SK-N-SH (cell line): ENCODE data around the gene GALR3. TPM values are rescaled to one million over a fixed set of nuclear protein-coding genes. Genes with fewer than 3 reads are reported as not detected.
A peak's percentile ranks its signal among the peaks of the same experiment; 100 is the strongest.

Source experiments
- CHD2 ChIP-seq: fragments of 150-350 bp; IDR thresholded peaks from 2 replicates; pipeline ENCODE4 v1.6.1; 2018; ENCODE audit warnings: low read length; ENCODE audit not compliant: partially characterized antibody
- FOSL2 ChIP-seq: IDR thresholded peaks from 2 replicates; pipeline ENCODE4 v1.4.0; 2012; ENCODE audit warnings: low read depth, mild to moderate bottlenecking, moderate library complexity, borderline replicate concordance
- FOXJ3 ChIP-seq: sonication (generic); formaldehyde crosslinking; IDR thresholded peaks from 2 replicates; pipeline ENCODE4 v1.5.1; 2020; ENCODE audit warnings: mild to moderate bottlenecking, missing genetic modification reagents
- MXI1 ChIP-seq: IDR thresholded peaks from 2 replicates; pipeline ENCODE4 v1.6.1; 2012; ENCODE audit warnings: mild to moderate bottlenecking, low read depth, low read length, improper control_type of control experiment
- NRF1 ChIP-seq: IDR thresholded peaks from 2 replicates; pipeline ENCODE4 v1.6.1; 2012; ENCODE audit warnings: low read depth, mild to moderate bottlenecking, low read length
- RCOR1 ChIP-seq: fragments of 150-350 bp; IDR thresholded peaks from 2 replicates; pipeline ENCODE4 v1.6.1; 2017; ENCODE audit warnings: antibody characterized with exemption, low read length
- TCF12 ChIP-seq: IDR thresholded peaks from 2 replicates; pipeline ENCODE4 v1.4.0; 2012
- TEAD4 ChIP-seq: IDR thresholded peaks from 2 replicates; pipeline ENCODE4 v1.4.0; 2012; ENCODE audit warnings: mild to moderate bottlenecking, borderline replicate concordance; ENCODE audit not compliant: insufficient read depth
- USF1 ChIP-seq: IDR thresholded peaks from 2 replicates; pipeline ENCODE4 v1.4.0; 2012; ENCODE audit warnings: low read depth, borderline replicate concordance
- ZBTB33 ChIP-seq: IDR thresholded peaks from 2 replicates; pipeline ENCODE4 v1.4.0; 2012; ENCODE audit warnings: low read depth, borderline replicate concordance
- polyA plus RNA-seq, 3 experiments: library from polyadenylated mRNA; depleted of rRNA; stranded (reverse); fragments of >200 nt; gene quantifications; 2 replicates each; pipeline ENCODE4 v1.2.3, GENCODE V29; 2012
- TF ChIP-seq, protein P1 (sequence below): IDR thresholded peaks from 2 replicates; pipeline ENCODE4 v1.4.0; 2012; ENCODE audit warnings: low read depth
- TF ChIP-seq, protein P2 (sequence below): IDR thresholded peaks from 2 replicates; pipeline ENCODE4 v1.6.1; 2012; ENCODE audit warnings: mild to moderate bottlenecking, low read depth, low read length, moderate library complexity

Gene GALR3
- polyA plus RNA-seq, 1 of the 3 experiments (the other 2 are of a cell fraction): not detected

- TF ChIP-seq ZBTB33: no peak
- TF ChIP-seq FOXJ3 (CRISPR knock-in tag): no peak
- TF ChIP-seq, protein P1, sequence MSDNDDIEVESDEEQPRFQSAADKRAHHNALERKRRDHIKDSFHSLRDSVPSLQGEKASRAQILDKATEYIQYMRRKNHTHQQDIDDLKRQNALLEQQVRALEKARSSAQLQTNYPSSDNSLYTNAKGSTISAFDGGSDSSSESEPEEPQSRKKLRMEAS: peak; percentile 83; the same call in 1 of the 2 replicates
- peak; percentile 65 for TF ChIP-seq NRF1
- TF ChIP-seq CHD2: peak; percentile 46
- TF ChIP-seq, protein P2, sequence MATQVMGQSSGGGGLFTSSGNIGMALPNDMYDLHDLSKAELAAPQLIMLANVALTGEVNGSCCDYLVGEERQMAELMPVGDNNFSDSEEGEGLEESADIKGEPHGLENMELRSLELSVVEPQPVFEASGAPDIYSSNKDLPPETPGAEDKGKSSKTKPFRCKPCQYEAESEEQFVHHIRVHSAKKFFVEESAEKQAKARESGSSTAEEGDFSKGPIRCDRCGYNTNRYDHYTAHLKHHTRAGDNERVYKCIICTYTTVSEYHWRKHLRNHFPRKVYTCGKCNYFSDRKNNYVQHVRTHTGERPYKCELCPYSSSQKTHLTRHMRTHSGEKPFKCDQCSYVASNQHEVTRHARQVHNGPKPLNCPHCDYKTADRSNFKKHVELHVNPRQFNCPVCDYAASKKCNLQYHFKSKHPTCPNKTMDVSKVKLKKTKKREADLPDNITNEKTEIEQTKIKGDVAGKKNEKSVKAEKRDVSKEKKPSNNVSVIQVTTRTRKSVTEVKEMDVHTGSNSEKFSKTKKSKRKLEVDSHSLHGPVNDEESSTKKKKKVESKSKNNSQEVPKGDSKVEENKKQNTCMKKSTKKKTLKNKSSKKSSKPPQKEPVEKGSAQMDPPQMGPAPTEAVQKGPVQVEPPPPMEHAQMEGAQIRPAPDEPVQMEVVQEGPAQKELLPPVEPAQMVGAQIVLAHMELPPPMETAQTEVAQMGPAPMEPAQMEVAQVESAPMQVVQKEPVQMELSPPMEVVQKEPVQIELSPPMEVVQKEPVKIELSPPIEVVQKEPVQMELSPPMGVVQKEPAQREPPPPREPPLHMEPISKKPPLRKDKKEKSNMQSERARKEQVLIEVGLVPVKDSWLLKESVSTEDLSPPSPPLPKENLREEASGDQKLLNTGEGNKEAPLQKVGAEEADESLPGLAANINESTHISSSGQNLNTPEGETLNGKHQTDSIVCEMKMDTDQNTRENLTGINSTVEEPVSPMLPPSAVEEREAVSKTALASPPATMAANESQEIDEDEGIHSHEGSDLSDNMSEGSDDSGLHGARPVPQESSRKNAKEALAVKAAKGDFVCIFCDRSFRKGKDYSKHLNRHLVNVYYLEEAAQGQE: 0 out of 2 replicates have a peak, but pooled peaks have one; percentile 8
- TF ChIP-seq TEAD4: no peak
- peak; percentile 17; the same call in 1 of the 2 replicates for TF ChIP-seq TCF12
- peak; percentile 94 for TF ChIP-seq MXI1
- peak; percentile 30; the same call in 1 of the 2 replicates for TF ChIP-seq RCOR1
- TF ChIP-seq USF1: peak; percentile 76; the same call in 1 of the 2 replicates
- no peak for TF ChIP-seq FOSL2
Measured at GRCh38 chr22:37807410-37808293, 15.5 kb upstream of the GALR3 start, which contains the start of gene GCAT (continued).
